Cardiac ventricle fibroblast (primary cell): ENCODE data around the gene CARD8. TPM values are rescaled to one million over a fixed set of nuclear protein-coding genes. Genes with fewer than 3 reads are reported as not detected.

Source experiments
- total RNA-seq: library from RNA; depleted of rRNA; stranded (reverse); fragments of >200 nt; gene quantifications from 2 replicates; pipeline ENCODE4 v1.2.3, GENCODE V29; 2015

The CARD8 gene
- total RNA-seq, result 12.3 and 17.7 TPM in 2 replicates

GRCh38 chr19:48255376-48256303 lies at the start of gene CARD8:
CARD8 (minus strand) TSS chr19:48255912; CDS start chr19:48241020, 14,892 bp downstream.

GRCh38 chr19:48169939-48170803 lies 85.5 kb downstream of the CARD8 start, which contains the start of the genes LIG1 and ZSWIM9:
LIG1 (minus strand) TSS chr19:48170344; CDS start chr19:48165566, 4,778 bp downstream.
ZSWIM9 (plus strand) TSS chr19:48170680; CDS start chr19:48171803, 1,123 bp downstream.

Other genes with a start within 250 kb of the CARD8 start
- gene CABP5, start 211.8 kb downstream of the CARD8 start, total RNA-seq, result not detected in 2 replicates
- 0.83 and 2.6 TPM in 2 replicates for gene PLA2G4C, start 145.1 kb downstream of the CARD8 start, total RNA-seq
- gene LIG1, start 85.6 kb downstream of the CARD8 start, total RNA-seq, result 5.3 and 11.1 TPM in 2 replicates
- 1.6 and 4.2 TPM in 2 replicates for gene ZSWIM9, start 85.2 kb downstream of the CARD8 start, total RNA-seq
- gene ZNF114, start 14.2 kb upstream of the CARD8 start, total RNA-seq, result 0.94 and 1.9 TPM in 2 replicates
- 72.7 and 88.5 TPM in 2 replicates for gene EMP3, start 69.6 kb upstream of the CARD8 start, total RNA-seq
- 4.3 and 4.5 TPM in 2 replicates for gene TMEM143, start 108.0 kb upstream of the CARD8 start, total RNA-seq
- gene SYNGR4, start 108.5 kb upstream of the CARD8 start, total RNA-seq, result not detected in 2 replicates
- gene KDELR1, start 135.6 kb upstream of the CARD8 start, total RNA-seq, result 192 and 204 TPM in 2 replicates
- gene GRIN2D, start 137.8 kb upstream of the CARD8 start, total RNA-seq, result 2.1 and 2.4 TPM in 2 replicates
- gene GRWD1, start 190.1 kb upstream of the CARD8 start, total RNA-seq, result 26.4 and 35.5 TPM in 2 replicates
- gene KCNJ14, start 199.7 kb upstream of the CARD8 start, total RNA-seq, result 1.1 and 1.3 TPM in 2 replicates
- gene CYTH2, start 213.5 kb upstream of the CARD8 start, total RNA-seq, result 20.3 and 57.3 TPM in 2 replicates